ENCODE results near the gene NCOA7.

DNA sequence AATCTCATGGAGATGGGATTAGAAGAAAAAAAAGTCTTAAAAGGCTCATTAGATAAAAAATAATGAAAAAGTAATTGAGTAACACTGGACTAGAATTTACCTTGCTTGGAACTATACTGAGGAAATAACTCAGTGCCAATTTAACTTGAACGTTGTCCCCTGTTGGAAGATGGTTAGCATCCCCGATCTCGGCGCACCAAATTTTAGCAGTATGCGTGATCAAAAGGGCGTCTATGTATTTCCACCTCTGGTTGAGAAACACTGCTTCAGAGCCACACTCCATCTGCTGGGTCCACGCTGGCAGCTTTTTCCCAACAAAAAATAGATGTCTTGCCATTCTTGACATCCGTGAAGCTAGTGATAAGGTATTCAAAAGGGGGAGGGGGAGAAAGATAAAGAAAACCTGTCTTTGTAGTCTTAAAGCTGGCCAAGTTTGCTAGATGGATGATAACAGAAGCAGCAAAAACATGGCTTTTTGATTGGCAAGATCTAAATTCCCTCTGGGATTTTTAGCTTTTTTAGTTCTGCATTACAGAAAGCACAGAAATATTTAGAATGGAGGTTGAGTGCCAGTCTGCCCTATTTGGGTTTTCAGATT, 172.2 kb downstream of the NCOA7 start:
- TF ChIP-seq, protein P1, sequence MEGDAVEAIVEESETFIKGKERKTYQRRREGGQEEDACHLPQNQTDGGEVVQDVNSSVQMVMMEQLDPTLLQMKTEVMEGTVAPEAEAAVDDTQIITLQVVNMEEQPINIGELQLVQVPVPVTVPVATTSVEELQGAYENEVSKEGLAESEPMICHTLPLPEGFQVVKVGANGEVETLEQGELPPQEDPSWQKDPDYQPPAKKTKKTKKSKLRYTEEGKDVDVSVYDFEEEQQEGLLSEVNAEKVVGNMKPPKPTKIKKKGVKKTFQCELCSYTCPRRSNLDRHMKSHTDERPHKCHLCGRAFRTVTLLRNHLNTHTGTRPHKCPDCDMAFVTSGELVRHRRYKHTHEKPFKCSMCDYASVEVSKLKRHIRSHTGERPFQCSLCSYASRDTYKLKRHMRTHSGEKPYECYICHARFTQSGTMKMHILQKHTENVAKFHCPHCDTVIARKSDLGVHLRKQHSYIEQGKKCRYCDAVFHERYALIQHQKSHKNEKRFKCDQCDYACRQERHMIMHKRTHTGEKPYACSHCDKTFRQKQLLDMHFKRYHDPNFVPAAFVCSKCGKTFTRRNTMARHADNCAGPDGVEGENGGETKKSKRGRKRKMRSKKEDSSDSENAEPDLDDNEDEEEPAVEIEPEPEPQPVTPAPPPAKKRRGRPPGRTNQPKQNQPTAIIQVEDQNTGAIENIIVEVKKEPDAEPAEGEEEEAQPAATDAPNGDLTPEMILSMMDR (IDR thresholded peaks at IDR 0.05) = no peak
- no peak for TF ChIP-seq POLR2A (IDR thresholded peaks at IDR 0.05)

Data from right lobe of liver (tissue), 4 donors.